Sigmoid colon (tissue), 4 donors: ENCODE data around the gene SLC50A1.
"Not testable (repeated sequence)": the region's sequence is repeated elsewhere in the genome, so short reads cannot be mapped to it uniquely, and the experiment has no call there.

Source experiments
- CTCF ChIP-seq, 4 experiments: fragments of 450-650 bp in 3 of 4; fragments of 200-600 bp in 1 of 4; IDR thresholded peaks; one replicate each; pipeline ENCODE4 v1.5.1; 2016 to 2019; ENCODE audit warnings: antibody characterized with exemption in 4 of 4, mild to moderate bottlenecking in 3 of 4, moderate library complexity in 2 of 4
- POLR2A ChIP-seq, 2 donors: fragments of 450-650 bp; IDR thresholded peaks; one replicate each; pipeline ENCODE4 v1.6.1; 2016; ENCODE audit warnings: antibody characterized with exemption in 2 of 2, mild to moderate bottlenecking in 2 of 2, moderate library complexity in 2 of 2
- POLR2AphosphoS5 ChIP-seq, 4 donors: sonication (generic); formaldehyde crosslinking; IDR thresholded peaks; one replicate each; pipeline ENCODE4 v1.6.1; 2017; ENCODE audit warnings: antibody characterized with exemption in 4 of 4

- TF ChIP-seq CTCF, POLR2AphosphoS5, POLR2A (IDR thresholded peaks at IDR 0.05): not testable (repeated sequence)
Observed at GRCh38 chr1:155163785-155164184, 28.1 kb downstream of the SLC50A1 start.
